Measurements from ENCODE around the gene PTPN7.

Gene PTPN7

GRCh38 chr1:202189918-202190715 lies 29.7 kb upstream of the PTPN7 start:
- H3K4me3 ChIP-seq (ENCODE audit: low read depth, low read length) = no peak overlapping the region
- DNase-seq (ENCODE audit: low read depth) = no peak
- TF ChIP-seq CTCF (IDR thresholded peaks at IDR 0.05; ENCODE audit: control insufficient read depth, extremely low read depth, insufficient read depth) = no peak

- TF ChIP-seq CTCF (IDR thresholded peaks at IDR 0.05; ENCODE audit: control insufficient read depth, extremely low read depth, insufficient read depth) = peak; percentile 76
- no peak overlapping the region for H3K4me3 ChIP-seq (ENCODE audit: low read depth, low read length)
- no peak for DNase-seq (ENCODE audit: low read depth)
These were observed 28.8 kb upstream of the PTPN7 start for GRCh38 chr1:202189001-202189790.

GRCh38 chr1:202187697-202188407 lies 27.4 kb upstream of the PTPN7 start:
- H3K4me3 ChIP-seq (ENCODE audit: low read depth, low read length) = no peak overlapping the region
- TF ChIP-seq CTCF (IDR thresholded peaks at IDR 0.05; ENCODE audit: control insufficient read depth, extremely low read depth, insufficient read depth) = no peak
- DNase-seq (ENCODE audit: low read depth) = no peak

- H3K4me3 ChIP-seq (ENCODE audit: low read depth, low read length) = no peak overlapping the region
- DNase-seq (ENCODE audit: low read depth) = no peak
- no peak for TF ChIP-seq CTCF (IDR thresholded peaks at IDR 0.05; ENCODE audit: control insufficient read depth, extremely low read depth, insufficient read depth)
These were observed 26.8 kb upstream of the PTPN7 start for GRCh38 chr1:202187041-202187671.

- no peak for DNase-seq (ENCODE audit: low read depth)
- no peak overlapping the region for H3K4me3 ChIP-seq (ENCODE audit: low read depth, low read length)
- TF ChIP-seq CTCF (IDR thresholded peaks at IDR 0.05; ENCODE audit: control insufficient read depth, extremely low read depth, insufficient read depth) = no peak
These were observed 25.9 kb upstream of the PTPN7 start for GRCh38 chr1:202186327-202186726.

- TF ChIP-seq CTCF (IDR thresholded peaks at IDR 0.05; ENCODE audit: control insufficient read depth, extremely low read depth, insufficient read depth) = peak; percentile 94
- peak; percentile 50 for DNase-seq (ENCODE audit: low read depth)
- no peak overlapping the region for H3K4me3 ChIP-seq (ENCODE audit: low read depth, low read length)
These were observed 24.5 kb upstream of the PTPN7 start for GRCh38 chr1:202184750-202185460.
